ENCODE data around the gene APC.

- TF ChIP-seq CTCF (IDR thresholded peaks at IDR 0.05; ENCODE audit: low read depth, low read length, missing input control), result no peak
- no peak for TF ChIP-seq YY1 (IDR thresholded peaks at IDR 0.05)
Measured at GRCh38 chr5:112718344-112718743, 19.3 kb upstream of the APC start.

Measured in liver (tissue), 2 donors.